H1 (cell line): ENCODE results near the gene CNOT1. TPM values are rescaled to one million over a fixed set of nuclear protein-coding genes. Genes with fewer than 3 reads are reported as not detected.
A peak's percentile ranks its signal among the peaks of the same experiment; 100 is the strongest.

Experiments
- CTCF ChIA-PET: fragments of 300-600 bp; sonication (Branson Sonifier 250); formaldehyde crosslinking; loops from one replicate; lab custom pipeline; 2021; ENCODE audit not compliant: partially characterized antibody; lab: Charles Lee
- POLR2A ChIA-PET: fragments of 300-600 bp; sonication (Branson Sonifier 250); formaldehyde crosslinking; loops from one replicate; lab custom pipeline; 2021; ENCODE audit warnings: inconsistent platforms; ENCODE audit not compliant: partially characterized antibody; lab: Charles Lee
- DNase-seq, 2 experiments: peaks; one replicate each; pipeline versions ENCODE4 v3.0.0 to v3.0.0-alpha.2; 2010 to 2022; ENCODE audit warnings: low spot score in 2 of 2, low read depth in 1 of 2, mixed read lengths in 1 of 2
- FAIRE-seq: peaks from 2 replicates; lab custom pipeline; 2011; peaks lifted over from hg19 to GRCh38; lab: Jason Lieb, UNC
- H2AFZ ChIP-seq: 2 replicates; pipeline ENCODE4 v1.8.1; 2012; ENCODE audit warnings: low read length, inconsistent platforms
- H2AK5ac ChIP-seq: 2 replicates; pipeline ENCODE4 v1.6.1; 2013; ENCODE audit warnings: low read depth, low read length
- H2BK120ac ChIP-seq: replicated peaks from 2 replicates; pipeline ENCODE3; 2013; ENCODE audit warnings: low read depth, low read length, inconsistent platforms
- H2BK12ac ChIP-seq: 2 replicates; pipeline ENCODE4 v1.6.1; 2013; ENCODE audit warnings: low read depth, low read length
- H2BK15ac ChIP-seq: 2 replicates; pipeline ENCODE4 v1.6.1; 2013; ENCODE audit warnings: low read length
- H2BK20ac ChIP-seq: 2 replicates; pipeline ENCODE4 v1.6.1; 2013; ENCODE audit warnings: low read length
- H2BK5ac ChIP-seq: 2 replicates; pipeline ENCODE4 v1.6.1; 2013; ENCODE audit warnings: low read depth, low read length
- H3K14ac ChIP-seq: 2 replicates; pipeline ENCODE4 v1.6.1; 2013; ENCODE audit warnings: inconsistent platforms; ENCODE audit not compliant: insufficient read length
- H3K18ac ChIP-seq: 2 replicates; pipeline ENCODE4 v1.6.1; 2013; ENCODE audit warnings: low read length; ENCODE audit errors: extremely low read depth
- H3K23ac ChIP-seq: 2 replicates; pipeline ENCODE4 v1.6.1; 2013; ENCODE audit warnings: inconsistent platforms; ENCODE audit not compliant: insufficient read length
- H3K23me2 ChIP-seq: 2 replicates; pipeline ENCODE4 v1.6.1; 2013; ENCODE audit warnings: low read depth, low read length
- H3K27ac ChIP-seq: 2 replicates; pipeline ENCODE4 v1.6.1; 2011; ENCODE audit warnings: low read depth, low read length, inconsistent platforms
- H3K27me3 ChIP-seq, 4 experiments: replicated peaks in 1 of 4; 1 replicate in 1 of 4; 2 replicates in 3 of 4; pipeline versions ENCODE4 v1.6.1 to v1.8.1; 2011 to 2013; ENCODE audit warnings: low read length in 3 of 4, mild to moderate bottlenecking in 3 of 4, inconsistent platforms in 2 of 4, mixed read lengths in 2 of 4, moderate library complexity in 1 of 4; ENCODE audit not compliant: control insufficient read depth in 3 of 4, insufficient read depth in 3 of 4; ENCODE audit errors: extremely low read depth in 1 of 4
- H3K36me3 ChIP-seq, 4 experiments: 2 replicates each; pipeline versions ENCODE4 v1.6.1 to v1.8.1; 2011 to 2013; ENCODE audit warnings: mild to moderate bottlenecking in 4 of 4, low read length in 3 of 4, moderate library complexity in 2 of 4, control low read depth in 1 of 4, inconsistent platforms in 1 of 4; ENCODE audit not compliant: insufficient read depth in 4 of 4, control insufficient read depth in 2 of 4
- H3K4ac ChIP-seq: replicated peaks from 2 replicates; pipeline ENCODE3; 2013; ENCODE audit warnings: low read length, low read depth, mixed read lengths, inconsistent platforms; ENCODE audit not compliant: insufficient read length
- H3K4me1 ChIP-seq, 4 experiments: replicated peaks in 1 of 4; 1 replicate in 1 of 4; 2 replicates in 3 of 4; pipeline versions ENCODE4 v1.6.1 to v1.8.1; 2011 to 2013; ENCODE audit warnings: low read length in 3 of 4, inconsistent platforms in 2 of 4, mixed read lengths in 1 of 4; ENCODE audit not compliant: insufficient read depth in 4 of 4, control insufficient read depth in 3 of 4
- H3K4me2 ChIP-seq, 2 experiments: 2 replicates each; pipeline versions ENCODE4 v1.6.1 to v1.8.1; 2011 to 2013; ENCODE audit warnings: low read depth in 2 of 2, low read length in 2 of 2, control low read depth in 1 of 2, inconsistent platforms in 1 of 2, mild to moderate bottlenecking in 1 of 2; ENCODE audit not compliant: insufficient read depth in 1 of 2
- H3K4me3 ChIP-seq, 4 experiments: fragments of 200-600, 300-600 bp in 1 of 4; sonication (generic), shearing (Covaris generic), sonication (Bioruptor Twin) in 1 of 4; 2 replicates each; pipeline versions ENCODE4 v1.5.1 to v1.8.1; 2011 to 2016; ENCODE audit warnings: low read length in 4 of 4, low read depth in 3 of 4, control low read depth in 2 of 4, inconsistent platforms in 2 of 4, mild to moderate bottlenecking in 2 of 4, mixed read lengths in 1 of 4, moderate library complexity in 1 of 4; ENCODE audit not compliant: insufficient read depth in 2 of 4; ENCODE audit errors: extremely low read depth in 1 of 4
- H3K56ac ChIP-seq: replicated peaks from 2 replicates; pipeline ENCODE3; 2013; ENCODE audit warnings: low read depth, mild to moderate bottlenecking, mixed read lengths, low read length, inconsistent platforms; ENCODE audit not compliant: insufficient read length
- H3K79me1 ChIP-seq: 2 replicates; pipeline ENCODE4 v1.6.1; 2013; ENCODE audit warnings: low read depth, low read length, control low read depth
- H3K79me2 ChIP-seq, 2 experiments: 2 replicates each; pipeline versions ENCODE4 v1.6.1 to v1.8.1; 2012 to 2013; ENCODE audit warnings: low read length in 2 of 2, mild to moderate bottlenecking in 2 of 2, inconsistent platforms in 1 of 2; ENCODE audit not compliant: insufficient read depth in 2 of 2, control insufficient read depth in 1 of 2
- H3K9ac ChIP-seq, 4 experiments: replicated peaks in 1 of 4; 1 replicate in 1 of 4; 2 replicates in 3 of 4; pipeline versions ENCODE4 v1.6.1 to v1.8.1; 2011 to 2013; ENCODE audit warnings: low read depth in 3 of 4, low read length in 3 of 4, control low read depth in 2 of 4, mild to moderate bottlenecking in 2 of 4, moderate library complexity in 2 of 4, inconsistent platforms in 1 of 4; ENCODE audit errors: extremely low read depth in 1 of 4
- H3K9me3 ChIP-seq, 2 experiments: 2 replicates each; pipeline versions ENCODE4 v1.6.1 to v1.8.1; 2012 to 2013; ENCODE audit warnings: mild to moderate bottlenecking in 2 of 2, moderate library complexity in 2 of 2, control low read depth in 1 of 2, inconsistent platforms in 1 of 2, low read depth in 1 of 2, low read length in 1 of 2, mixed read lengths in 1 of 2; ENCODE audit not compliant: insufficient read depth in 2 of 2
- H4K20me1 ChIP-seq, 2 experiments: replicated peaks in 1 of 2; 2 replicates each; pipeline versions ENCODE3 to v1.8.1; 2011 to 2013; ENCODE audit warnings: inconsistent platforms in 2 of 2, low read length in 2 of 2, mild to moderate bottlenecking in 1 of 2; ENCODE audit not compliant: insufficient read depth in 2 of 2, control insufficient read depth in 1 of 2
- H4K5ac ChIP-seq: 2 replicates; pipeline ENCODE4 v1.6.1; 2013; ENCODE audit warnings: low read length, low read depth, mixed read lengths, inconsistent platforms; ENCODE audit not compliant: insufficient read length
- H4K8ac ChIP-seq: 2 replicates; pipeline ENCODE4 v1.8.0; 2013; ENCODE audit warnings: mild to moderate bottlenecking, moderate library complexity, low read length, inconsistent platforms; ENCODE audit not compliant: insufficient read depth; ENCODE audit errors: extremely low read depth
- H4K91ac ChIP-seq: replicated peaks from 2 replicates; pipeline ENCODE3; 2013; ENCODE audit warnings: low read length, mixed read lengths, inconsistent platforms; ENCODE audit not compliant: insufficient read length
- BCL11A ChIP-seq, 2 experiments: IDR thresholded peaks; one replicate each; pipeline ENCODE4 v1.6.1; 2011; ENCODE audit warnings: low read depth in 2 of 2, low read length in 2 of 2, mild to moderate bottlenecking in 2 of 2
- HDAC6 ChIP-seq: IDR thresholded peaks from one replicate; pipeline ENCODE4 v1.7.1; 2012; ENCODE audit warnings: low read depth, mild to moderate bottlenecking, inconsistent platforms, low read length, moderate library complexity
- KDM5A ChIP-seq: fragments of 200-600 bp; IDR thresholded peaks from 2 replicates; pipeline ENCODE4 v1.7.1; 2012; ENCODE audit warnings: mild to moderate bottlenecking, low read length, inconsistent platforms, mixed read lengths
- RAD21 ChIP-seq, 2 experiments: IDR thresholded peaks in 1 of 2; conservative IDR thresholded peaks in 1 of 2; 2 replicates each; pipeline ENCODE4 v1.6.1; 2011; ENCODE audit warnings: low read depth in 2 of 2, low read length in 2 of 2, improper control_type of control experiment in 1 of 2, inconsistent platforms in 1 of 2, mild to moderate bottlenecking in 1 of 2, moderate library complexity in 1 of 2
- SP2 ChIP-seq: IDR thresholded peaks from 2 replicates; pipeline ENCODE4 v1.6.1; 2012; ENCODE audit warnings: mild to moderate bottlenecking, low read length, inconsistent platforms
- SRF ChIP-seq: IDR thresholded peaks from 2 replicates; pipeline ENCODE4 v1.6.1; 2011; ENCODE audit warnings: mild to moderate bottlenecking, low read depth, low read length, moderate library complexity
- TAF7 ChIP-seq: optimal IDR thresholded peaks from 2 replicates; pipeline ENCODE3; 2011; ENCODE audit warnings: low read depth, mild to moderate bottlenecking, inconsistent platforms, low read length, moderate library complexity, borderline replicate concordance
- TEAD4 ChIP-seq: IDR thresholded peaks from 2 replicates; pipeline ENCODE4 v1.6.1; 2012; ENCODE audit warnings: low read depth, low read length, inconsistent platforms, mixed read lengths
- WGBS, 2 experiments: shearing (Covaris generic) in 1 of 2; methylation state at CpG; one replicate each; pipeline versions ENCODE4 v1.1.6 to v1.1.7; 2013 to 2015; ENCODE audit warnings: low lambda C conversion rate in 2 of 2, mixed read lengths in 2 of 2, inconsistent platforms in 1 of 2, low coverage in 1 of 2, missing lambda C conversion rate in 1 of 2; ENCODE audit not compliant: insufficient replicate concordance in 2 of 2, insufficient coverage in 1 of 2, insufficient read length in 1 of 2; ENCODE audit errors: extremely low coverage in 1 of 2, missing lambda C conversion rate in 1 of 2; 5-methylcytosine and 5-hydroxymethylcytosine counted together
- polyA plus RNA-seq, 7 experiments: library from polyadenylated mRNA; depleted of rRNA in 3 of 7; stranded (reverse) in 5 of 7; unstranded in 2 of 7; fragments of >200 nt in 5 of 7; fragments of 200-250 nt in 2 of 7; gene quantifications; 1 replicate in 5 of 7; 2 replicates in 1 of 7; 4 replicates in 1 of 7; pipeline versions ENCODE4 v1.2.1 to v1.2.3, GENCODE V29; 2011 to 2013; ENCODE audit warnings: missing spikeins in 2 of 7, mixed read lengths in 2 of 7
- total RNA-seq: library from RNA; stranded (reverse); fragmentation: NEBNext Ultra II Directional; extraction: Animal tissue kit (Norgen Biotek cat#: 25700); gene quantifications from 2 replicates; pipeline ENCODE4 v1.2.1, GENCODE V29; 2021

CNOT1 gene
- total and polyA plus RNA-seq, 2 of the 8 experiments (the other 6 are each of a cell fraction or from before 2014, with no cell fraction given): 306 to 319 TPM

GRCh38 chr16:58510776-58511628 is 118.6 kb downstream of the CNOT1 start:
- DNase-seq (peak in 1 of 2 experiments; percentile 37), FAIRE-seq (no peak)
- Histone ChIP-seq H4K20me1 (peaks cover 4 to 6% of the 10 kb centered on the region in 2 experiments), H3K79me1 (no peaks in the 10 kb centered on the region; the same call in 1 of the 2 replicates), H3K9ac (no peak overlapping the region), H3K23me2 (no peaks in the 10 kb centered on the region; the same call in 1 of the 2 replicates), H3K4ac (no peak overlapping the region), H3K14ac (no peak overlapping the region), H4K5ac (no peak overlapping the region), H3K56ac (no peak overlapping the region), H2BK120ac (no peak overlapping the region), H3K27ac (no peak overlapping the region), H2AFZ (no peak overlapping the region), H3K27me3 (no peaks in the 10 kb centered on the region), H2AK5ac (peak overlapping the region; percentile 60; the same call in 1 of the 2 replicates), H3K9me3 (no peaks in the 10 kb centered on the region), H2BK12ac (no peak overlapping the region), H3K36me3 (0 out of 8 replicates have a peak, but pooled peaks cover 0 to 5% (median 0%) of the 10 kb centered on the region in 4 experiments), H2BK15ac (no peak overlapping the region), H3K4me1 (peaks cover 0 to 6% (median under 1%) of the 10 kb centered on the region in 4 experiments; a peak in 3 of 7 replicates), H3K79me2 (peaks cover 0 to 11% of the 10 kb centered on the region in 2 experiments; a peak in 2 of 4 replicates), H3K4me2 (no peak overlapping the region), H3K23ac (no peak overlapping the region), H4K91ac (no peak overlapping the region), H4K8ac (peak overlapping the region; percentile 36), H3K4me3 (no peak overlapping the region), H2BK20ac (no peak overlapping the region), H3K18ac (no peak overlapping the region), H2BK5ac (no peak overlapping the region)
- WGBS, 2 experiments: 92% methylated on average over 30 of the region's 30 CpGs; no CpG with 5 or more reads in 1 of the 2 experiments
- ChIA-PET POLR2A (no interaction called here), CTCF (interaction anchor here (0.8 to 3.1 kb wide), 15 partner anchors 9 to 310 kb away, joined by 3 to 23 read pairs (median 5); partner anchors contain the start of gene NDRG4)
- TF ChIP-seq SP2 (no peak), SRF (no peak), KDM5A (no peak), BCL11A (IDR thresholded peaks at IDR 0.05; ENCODE audit: low read depth in 2 of 2, low read length in 2 of 2) (no peak), HDAC6 (no peak), RAD21 (IDR thresholded peaks at IDR 0.05 in 1 of 2, conservative IDR thresholded peaks at IDR 0.05 in 1 of 2; ENCODE audit: low read depth in 2 of 2, low read length in 2 of 2) (no peak), TAF7 (no peak), TEAD4 (no peak)
